Measurements from ENCODE around the gene NPAS3.

Gene NPAS3

GRCh38 chr14:33647385-33647786 is 708.7 kb downstream of the NPAS3 start:
- POLR2A ChIA-PET, result no interaction called here
- TF ChIP-seq CTCF (IDR thresholded peaks at IDR 0.05; ENCODE audit: control extremely low read depth, extremely low read depth, low read depth, missing control alignments), result no peak
- no peak for DNase-seq (ENCODE audit: extremely low spot score)
- CTCF ChIA-PET, result interaction anchor here (1.0 kb wide), 1 partner anchor 10 kb away, joined by 4 read pairs; no protein-coding TSS in a partner anchor

- CTCF ChIA-PET, result interaction anchor here (1.6 kb wide), 1 partner anchor 33 kb away, joined by 3 read pairs; no protein-coding TSS in a partner anchor
- TF ChIP-seq CTCF (IDR thresholded peaks at IDR 0.05; ENCODE audit: control extremely low read depth, extremely low read depth, low read depth, missing control alignments), result no peak
- POLR2A ChIA-PET, result no interaction called here
- DNase-seq (ENCODE audit: extremely low spot score), result no peak
These were observed 711.8 kb downstream of the NPAS3 start for GRCh38 chr14:33650430-33650829.

GRCh38 chr14:33652566-33653307 is 714.1 kb downstream of the NPAS3 start:
- TF ChIP-seq CTCF (IDR thresholded peaks at IDR 0.05; ENCODE audit: control extremely low read depth, extremely low read depth, low read depth, missing control alignments), result no peak
- CTCF ChIA-PET, result interaction anchor here (1.1 kb wide), 1 partner anchor 13 kb away, joined by 3 read pairs; no protein-coding TSS in a partner anchor
- no peak for DNase-seq (ENCODE audit: extremely low spot score)
- POLR2A ChIA-PET, result no interaction called here

- ChIA-PET POLR2A (no interaction called here), CTCF (interaction anchor here (1.1 kb wide), 1 partner anchor 14 kb away, joined by 3 read pairs; no protein-coding TSS in a partner anchor)
- no peak for DNase-seq (ENCODE audit: extremely low spot score)
- TF ChIP-seq CTCF (IDR thresholded peaks at IDR 0.05; ENCODE audit: control extremely low read depth, extremely low read depth, low read depth, missing control alignments), result no peak
These were observed 714.6 kb downstream of the NPAS3 start for GRCh38 chr14:33653308-33653695.

GRCh38 chr14:33655421-33655820 is 716.7 kb downstream of the NPAS3 start:
- ChIA-PET CTCF (no interaction called here), POLR2A (no interaction called here)
- TF ChIP-seq CTCF (IDR thresholded peaks at IDR 0.05; ENCODE audit: control extremely low read depth, extremely low read depth, low read depth, missing control alignments), result no peak
- DNase-seq (ENCODE audit: extremely low spot score), result no peak

- no peak for TF ChIP-seq CTCF (IDR thresholded peaks at IDR 0.05; ENCODE audit: control extremely low read depth, extremely low read depth, low read depth, missing control alignments)
- no peak for DNase-seq (ENCODE audit: extremely low spot score)
- CTCF ChIA-PET, result no interaction called here
- POLR2A ChIA-PET, result no interaction called here
These were observed 718.8 kb downstream of the NPAS3 start for GRCh38 chr14:33657476-33657875.
